ENCODE results near the gene RREB1. TPM values are rescaled to one million over a fixed set of nuclear protein-coding genes. Genes with fewer than 3 reads are reported as not detected.

Gene RREB1
- polyA plus RNA-seq, 2 of the 4 experiments (the other 2 are of a cell fraction) = 2.2 to 5.0 TPM

DNA sequence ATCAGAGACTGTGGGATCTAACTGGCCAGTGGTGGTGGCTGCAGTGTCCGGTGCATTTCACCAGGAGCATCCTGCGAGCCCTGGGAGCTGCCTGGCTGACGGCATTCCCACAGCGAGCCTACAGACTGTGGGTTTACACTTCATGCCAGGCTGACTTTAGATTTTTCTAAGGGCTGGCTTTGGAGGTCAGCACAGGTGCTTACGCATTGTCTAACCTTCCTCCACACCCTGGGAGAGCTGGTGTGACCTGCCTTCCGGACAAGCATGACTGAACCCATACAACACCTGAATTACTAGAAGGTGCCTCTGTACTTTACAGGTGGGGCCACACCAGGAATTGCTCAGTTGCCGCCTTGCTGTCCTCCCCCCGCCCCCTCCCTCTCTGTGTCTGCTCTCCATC is 96.2 kb downstream of the RREB1 start (continued):
- TF ChIP-seq NPAS2 (CRISPR knock-in tag; IDR thresholded peaks at IDR 0.05; ENCODE audit: borderline replicate concordance) (no peak), CHD4 (IDR thresholded peaks at IDR 0.05; ENCODE audit: borderline replicate concordance) (no peak)

DNA sequence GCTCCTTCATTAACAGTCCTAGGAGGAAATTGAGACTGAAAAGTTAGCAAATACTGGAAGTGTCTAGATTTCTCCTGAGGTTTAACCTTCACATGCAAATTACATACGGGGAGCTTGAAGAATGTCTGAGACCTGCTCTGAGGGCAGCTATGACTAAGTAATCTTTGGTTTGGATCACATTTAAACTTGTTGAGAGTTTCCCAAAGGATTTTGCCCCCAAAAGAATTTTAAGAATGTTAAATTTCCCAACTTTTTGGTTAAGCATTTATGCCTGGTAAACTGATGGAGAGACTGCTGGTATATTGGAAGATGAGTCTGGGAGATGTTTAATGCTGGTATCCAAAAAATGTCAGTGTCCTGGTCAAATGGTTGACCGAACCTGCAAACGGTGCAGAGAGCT is 97.0 kb downstream of the RREB1 start:
- ATAC-seq = no peak
- ChIA-PET POLR2A (no interaction called here), CTCF (interaction anchor here (0.7 to 1.0 kb wide), 2 partner anchors 8 to 508 kb away, joined by 3 read pairs; no protein-coding TSS in a partner anchor)
- H3K4me2 ChIP-seq = no peak overlapping the region
- no peaks in the 10 kb centered on the region for H3K9me3 ChIP-seq
- no peak for DNase-seq (ENCODE audit: low read depth in 1 of 2, low spot score in 1 of 2)
- WGBS (ENCODE audit: missing lambda C conversion rate) = 91% methylated on average over 3 of the region's 3 CpGs
- TF ChIP-seq SREBF2 (IDR thresholded peaks at IDR 0.05) (no peak), TP53 (CRISPR knock-in tag; IDR thresholded peaks at IDR 0.05) (no peak), CHD4 (IDR thresholded peaks at IDR 0.05; ENCODE audit: borderline replicate concordance) (no peak), HDAC2 (IDR thresholded peaks at IDR 0.05) (no peak), GATA3 (IDR thresholded peaks at IDR 0.05; ENCODE audit: borderline replicate concordance) (no peak), RNF2 (IDR thresholded peaks at IDR 0.05; ENCODE audit: borderline replicate concordance, low read depth) (no peak), HOXB5 (CRISPR knock-in tag; IDR thresholded peaks at IDR 0.05) (no peak), JUNB (IDR thresholded peaks at IDR 0.05) (no peak), EHMT2 (IDR thresholded peaks at IDR 0.05; ENCODE audit: low read depth) (no peak), EHF (CRISPR knock-in tag; IDR thresholded peaks at IDR 0.05) (no peak), RARB (CRISPR knock-in tag; IDR thresholded peaks at IDR 0.05) (no peak), FOXS1 (CRISPR knock-in tag; IDR thresholded peaks at IDR 0.05) (no peak), CEBPB (IDR thresholded peaks at IDR 0.05) (no peak), HOXB13 (CRISPR knock-in tag; IDR thresholded peaks at IDR 0.05; ENCODE audit: low read depth) (no peak), PHF8 (IDR thresholded peaks at IDR 0.05; ENCODE audit: borderline replicate concordance, low read depth) (no peak), PBX3 (IDR thresholded peaks at IDR 0.05) (no peak)
- TF ChIP-seq, protein P1, sequence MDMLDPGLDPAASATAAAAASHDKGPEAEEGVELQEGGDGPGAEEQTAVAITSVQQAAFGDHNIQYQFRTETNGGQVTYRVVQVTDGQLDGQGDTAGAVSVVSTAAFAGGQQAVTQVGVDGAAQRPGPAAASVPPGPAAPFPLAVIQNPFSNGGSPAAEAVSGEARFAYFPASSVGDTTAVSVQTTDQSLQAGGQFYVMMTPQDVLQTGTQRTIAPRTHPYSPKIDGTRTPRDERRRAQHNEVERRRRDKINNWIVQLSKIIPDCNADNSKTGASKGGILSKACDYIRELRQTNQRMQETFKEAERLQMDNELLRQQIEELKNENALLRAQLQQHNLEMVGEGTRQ (IDR thresholded peaks at IDR 0.05) = no peak
- TF ChIP-seq, protein P2, sequence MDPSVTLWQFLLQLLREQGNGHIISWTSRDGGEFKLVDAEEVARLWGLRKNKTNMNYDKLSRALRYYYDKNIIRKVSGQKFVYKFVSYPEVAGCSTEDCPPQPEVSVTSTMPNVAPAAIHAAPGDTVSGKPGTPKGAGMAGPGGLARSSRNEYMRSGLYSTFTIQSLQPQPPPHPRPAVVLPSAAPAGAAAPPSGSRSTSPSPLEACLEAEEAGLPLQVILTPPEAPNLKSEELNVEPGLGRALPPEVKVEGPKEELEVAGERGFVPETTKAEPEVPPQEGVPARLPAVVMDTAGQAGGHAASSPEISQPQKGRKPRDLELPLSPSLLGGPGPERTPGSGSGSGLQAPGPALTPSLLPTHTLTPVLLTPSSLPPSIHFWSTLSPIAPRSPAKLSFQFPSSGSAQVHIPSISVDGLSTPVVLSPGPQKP (IDR thresholded peaks at IDR 0.05; ENCODE audit: low read depth, low read length) = no peak
- TF ChIP-seq, protein P3, sequence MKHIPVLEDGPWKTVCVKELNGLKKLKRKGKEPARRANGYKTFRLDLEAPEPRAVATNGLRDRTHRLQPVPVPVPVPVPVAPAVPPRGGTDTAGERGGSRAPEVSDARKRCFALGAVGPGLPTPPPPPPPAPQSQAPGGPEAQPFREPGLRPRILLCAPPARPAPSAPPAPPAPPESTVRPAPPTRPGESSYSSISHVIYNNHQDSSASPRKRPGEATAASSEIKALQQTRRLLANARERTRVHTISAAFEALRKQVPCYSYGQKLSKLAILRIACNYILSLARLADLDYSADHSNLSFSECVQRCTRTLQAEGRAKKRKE (CRISPR knock-in tag; IDR thresholded peaks at IDR 0.05; ENCODE audit: low read depth) = no peak
- FAIRE-seq = no peak
- H3K4me3 ChIP-seq = no peak overlapping the region
- H3K4me1 ChIP-seq = no peaks in the 10 kb centered on the region
- H3K27ac ChIP-seq = no peak overlapping the region

DNA sequence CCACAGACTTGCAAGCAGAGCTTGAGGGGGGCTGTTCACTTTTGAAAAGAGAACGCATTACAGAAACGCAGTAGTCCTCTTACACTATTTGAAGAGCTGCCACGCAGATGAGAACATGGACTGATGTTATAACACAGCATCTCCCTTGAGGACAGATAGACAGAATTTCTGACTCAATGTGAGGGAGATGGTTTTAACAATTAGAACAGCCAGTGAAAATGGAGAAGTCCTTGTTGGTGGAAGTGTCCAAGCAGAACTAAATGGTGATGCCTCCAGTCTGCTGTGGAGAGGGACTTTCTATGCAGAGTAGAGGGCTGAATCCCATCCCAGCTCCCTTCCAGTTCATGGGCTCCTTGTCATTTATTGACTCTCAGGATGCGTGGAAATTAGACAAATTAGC is 100.0 kb downstream of the RREB1 start:
- H3K4me1 ChIP-seq = no peaks in the 10 kb centered on the region
- ChIA-PET POLR2A (interaction anchor here (0.6 kb wide), 1 partner anchor 387 kb away, joined by 3 read pairs; no protein-coding TSS in a partner anchor), CTCF (no interaction called here)
- ATAC-seq = no peak
- no peak overlapping the region for H3K27ac ChIP-seq
- H3K4me2 ChIP-seq = no peak overlapping the region
- H3K4me3 ChIP-seq = no peak overlapping the region
- no peaks in the 10 kb centered on the region for H3K9me3 ChIP-seq
- WGBS (ENCODE audit: missing lambda C conversion rate) = 86% methylated on average over 4 of the region's 4 CpGs
- TF ChIP-seq HDAC2 (IDR thresholded peaks at IDR 0.05) (no peak), ZFP36 (IDR thresholded peaks at IDR 0.05; ENCODE audit: borderline replicate concordance, partially characterized antibody) (no peak), MAZ (IDR thresholded peaks at IDR 0.05; ENCODE audit: borderline replicate concordance, low read depth, low read length) (no peak), NFE2L2 (conservative IDR thresholded peaks at IDR 0.05; ENCODE audit: low read length) (no peak), HOXB13 (CRISPR knock-in tag; IDR thresholded peaks at IDR 0.05; ENCODE audit: low read depth) (no peak), FOSB (CRISPR knock-in tag; IDR thresholded peaks at IDR 0.05) (no peak), TP53 (CRISPR knock-in tag; IDR thresholded peaks at IDR 0.05) (no peak), KDM5A (IDR thresholded peaks at IDR 0.05) (no peak), MAX (IDR thresholded peaks at IDR 0.05) (no peak), BCL3 (IDR thresholded peaks at IDR 0.05) (no peak), RNF2 (IDR thresholded peaks at IDR 0.05; ENCODE audit: borderline replicate concordance, low read depth) (no peak), NPAS2 (CRISPR knock-in tag; IDR thresholded peaks at IDR 0.05; ENCODE audit: borderline replicate concordance) (no peak), ESRRA (IDR thresholded peaks at IDR 0.05; ENCODE audit: borderline replicate concordance, low read length) (no peak), HEYL (CRISPR knock-in tag; IDR thresholded peaks at IDR 0.05) (no peak)
- TF ChIP-seq, protein P1 (IDR thresholded peaks at IDR 0.05) = no peak
- no peak for DNase-seq (ENCODE audit: low read depth in 1 of 2, low spot score in 1 of 2)
- FAIRE-seq = no peak
